Tracheal epithelial cell (primary cell): ENCODE results near the gene ZNF341. TPM values are rescaled to one million over a fixed set of nuclear protein-coding genes. Genes with fewer than 3 reads are reported as not detected.

Experiments used
- total RNA-seq: library from RNA; depleted of rRNA; stranded (reverse); fragments of >200 nt; gene quantifications from 2 replicates; pipeline ENCODE4 v1.2.1, GENCODE V29; 2014

Gene ZNF341
- 0.64 and 0.72 TPM in 2 replicates for total RNA-seq

GRCh38 chr20:33731693-33732165 is at the start of gene ZNF341:
TSS of gene ZNF341 (plus strand) at chr20:33731996. CDS start at chr20:33732022, 26 bp downstream.

GRCh38 chr20:33686100-33686983 is 45.5 kb upstream of the ZNF341 start, which contains the start of gene E2F1:
TSS of gene E2F1 (minus strand) at chr20:33686385. CDS start at chr20:33686264, 121 bp downstream.

GRCh38 chr20:33719989-33720709 is 11.6 kb upstream of the ZNF341 start, which contains the start of gene PXMP4:
TSS of gene PXMP4 (minus strand) at chr20:33720310. CDS start at chr20:33720207, 103 bp downstream.

GRCh38 chr20:33810885-33811775 is 79.3 kb downstream of the ZNF341 start, which contains the start of gene CHMP4B:
TSS of gene CHMP4B (plus strand) at chr20:33811348. CDS start at chr20:33811469, 121 bp downstream.

Other genes with a start within 250 kb of the ZNF341 start
- 3.6 and 5.1 TPM in 2 replicates for gene CBFA2T2, start 241.9 kb upstream of the ZNF341 start, total RNA-seq
- gene C20orf144, start 69.7 kb upstream of the ZNF341 start, total RNA-seq, result 0.24 TPM in 1 of 2 replicates, not detected in the other
- 1.5 and 2.7 TPM in 2 replicates for gene ACTL10, start 65.1 kb upstream of the ZNF341 start, total RNA-seq
- gene NECAB3, start 57.6 kb upstream of the ZNF341 start, total RNA-seq, result 12.1 and 16.1 TPM in 2 replicates
- gene E2F1, start 45.6 kb upstream of the ZNF341 start, total RNA-seq, result 0.43 and 2.2 TPM in 2 replicates
- 3.6 and 8.7 TPM in 2 replicates for gene PXMP4, start 11.7 kb upstream of the ZNF341 start, total RNA-seq
- gene CHMP4B, start 79.4 kb downstream of the ZNF341 start, total RNA-seq, result 20.5 and 38.1 TPM in 2 replicates